Glomerular visceral epithelial cell (primary cell): ENCODE data around the gene DIDO1.

Source experiments
- DNase-seq: peaks from one replicate; pipeline ENCODE4 v3.0.0-alpha.2; 2016; ENCODE audit errors: extremely low spot score

The DIDO1 gene

GRCh38 chr20:62926229-62927127, at the start of gene DIDO1:
Gene DIDO1, minus strand, starts transcription at chr20:62926505.
- peak; percentile 91 for DNase-seq

GRCh38 chr20:62975251-62975760, 49.0 kb upstream of the DIDO1 start:
- DNase-seq, result no peak

DNA sequence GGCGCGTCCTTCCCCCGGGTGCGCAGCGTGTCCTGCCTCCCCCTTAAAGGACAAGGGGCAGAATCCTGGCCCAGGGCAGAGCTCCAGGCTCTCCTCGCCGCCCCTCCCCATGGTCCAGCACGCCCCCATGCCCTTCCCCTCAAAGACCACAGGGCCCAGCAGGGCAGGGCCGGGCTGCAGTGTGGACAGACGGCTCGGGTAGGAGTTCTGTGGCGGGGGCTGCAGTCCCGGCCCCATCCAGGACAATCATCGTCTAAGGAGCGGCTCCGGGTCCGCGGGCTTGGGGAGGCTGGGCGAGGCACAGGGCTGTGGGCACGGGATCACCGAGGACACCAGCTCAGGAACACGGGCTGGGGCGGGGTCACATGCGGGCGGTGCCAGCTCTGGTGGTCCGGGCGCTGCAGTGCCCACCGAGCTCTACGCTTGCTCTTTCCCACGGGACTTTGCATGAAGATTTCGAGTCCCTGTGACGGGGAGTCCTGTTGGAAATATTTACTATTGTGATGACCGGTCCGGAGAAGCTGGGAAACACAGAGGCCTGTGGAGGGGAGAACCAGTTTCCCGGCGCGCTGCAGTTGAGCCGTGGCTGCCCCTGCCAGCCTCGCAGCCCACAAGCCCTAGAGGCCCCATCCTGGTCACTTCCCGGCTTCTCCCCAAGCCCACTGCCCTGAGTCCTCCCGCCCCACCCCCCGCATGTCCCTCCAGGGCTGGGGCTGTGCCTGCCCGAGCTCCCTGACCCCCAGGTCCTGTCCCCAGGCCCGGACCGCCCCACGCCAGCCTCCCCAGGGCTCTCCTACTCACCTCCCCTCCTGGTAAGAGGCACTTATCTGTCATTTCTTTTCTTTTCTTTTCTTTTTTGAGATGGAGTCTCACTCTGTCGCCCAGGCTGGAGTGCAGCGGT, 46.8 kb upstream of the DIDO1 start:
- no peak for DNase-seq

DNA sequence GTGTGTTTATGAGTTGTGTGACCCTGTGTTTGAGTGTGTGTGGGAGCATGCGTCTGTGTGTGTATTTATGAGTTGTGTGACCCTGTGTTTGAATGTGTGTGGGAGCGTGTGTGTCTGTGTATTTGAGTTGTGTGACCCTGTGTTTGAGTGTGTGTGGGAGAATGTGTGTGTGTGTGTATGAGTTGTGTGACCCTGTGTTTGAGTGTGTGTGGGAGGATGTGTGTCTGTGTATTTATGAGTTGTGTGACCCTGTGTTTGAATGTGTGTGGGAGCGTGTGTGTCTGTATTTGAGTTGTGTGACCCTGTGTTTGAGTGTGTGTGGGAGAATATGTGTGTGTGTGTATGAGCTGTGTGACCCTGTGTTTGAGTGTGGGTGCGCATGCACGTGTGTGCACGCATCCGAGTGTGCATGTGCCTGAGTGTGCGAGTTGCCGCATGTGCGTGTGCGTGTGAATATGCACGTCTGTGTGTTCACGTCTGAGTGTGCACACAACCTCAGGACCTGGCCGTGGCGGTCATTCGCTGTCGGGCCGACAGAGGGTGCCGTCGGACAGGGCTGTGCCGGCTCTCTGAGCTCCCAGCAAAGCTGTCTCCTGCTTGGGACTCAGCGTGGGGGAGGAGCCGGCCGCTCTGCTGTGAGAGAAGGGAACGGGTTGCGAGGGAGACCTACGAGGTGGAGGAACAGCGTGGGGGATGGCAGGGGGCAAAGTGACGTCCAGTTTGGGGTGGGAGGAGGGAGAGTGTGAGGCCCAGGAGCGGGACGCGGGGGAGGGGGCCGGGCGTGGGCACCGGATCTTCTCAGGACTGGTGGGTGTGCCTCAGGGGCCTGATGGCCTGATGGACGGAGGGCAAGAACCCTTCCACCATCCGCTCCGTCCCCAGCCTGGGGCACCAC, 45.9 kb upstream of the DIDO1 start:
- peak; percentile 86 for DNase-seq

- DNase-seq, result no peak
These were observed 45.1 kb upstream of the DIDO1 start for GRCh38 chr20:62971211-62971949.

DNA sequence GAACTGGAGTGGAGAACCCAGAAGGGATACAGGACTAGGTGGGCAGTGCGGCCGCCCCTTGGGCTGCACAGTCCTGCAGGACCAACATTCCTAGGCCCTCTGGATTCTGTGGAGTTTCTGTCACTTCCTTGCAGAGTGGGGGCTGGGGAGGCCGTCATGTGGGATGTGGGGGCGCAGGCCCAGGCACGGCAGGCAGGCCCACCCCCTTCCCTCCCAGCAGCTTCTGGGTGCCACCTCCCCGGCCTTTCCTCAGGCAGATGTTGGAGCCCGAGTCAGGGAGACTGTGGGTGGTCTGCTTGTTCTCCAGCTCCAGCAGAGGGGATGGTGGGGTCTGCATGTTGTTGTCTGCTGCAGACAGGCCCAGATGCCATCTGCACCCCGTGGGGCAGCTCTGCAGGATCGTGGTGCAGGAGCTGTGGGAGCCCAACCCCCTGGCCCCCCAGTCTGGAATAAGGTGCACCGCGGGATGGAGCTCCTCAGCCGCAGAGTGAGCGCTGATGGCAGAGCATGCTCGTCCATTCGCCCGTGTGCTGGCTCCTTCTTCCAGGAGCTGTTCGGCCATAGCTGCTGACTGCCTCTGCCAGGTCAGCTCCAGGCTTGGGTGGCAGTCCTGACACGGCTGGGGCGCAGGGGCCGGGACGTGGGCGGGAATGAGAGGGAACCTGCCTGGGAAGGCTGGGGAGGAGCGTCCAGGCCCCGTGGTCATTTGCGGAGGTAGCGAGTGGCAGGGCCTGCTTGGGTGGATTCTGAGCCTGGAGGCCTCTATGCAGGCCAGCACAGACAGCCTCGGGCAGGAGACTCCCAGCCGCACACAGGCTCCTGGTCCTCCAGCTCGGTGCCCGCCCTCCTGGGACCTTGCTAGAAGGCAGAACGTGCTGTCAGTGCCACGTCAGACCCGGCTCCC, 44.3 kb upstream of the DIDO1 start:
- no peak for DNase-seq

- no peak for DNase-seq
These were observed 43.6 kb upstream of the DIDO1 start for GRCh38 chr20:62969939-62970306.

DNA sequence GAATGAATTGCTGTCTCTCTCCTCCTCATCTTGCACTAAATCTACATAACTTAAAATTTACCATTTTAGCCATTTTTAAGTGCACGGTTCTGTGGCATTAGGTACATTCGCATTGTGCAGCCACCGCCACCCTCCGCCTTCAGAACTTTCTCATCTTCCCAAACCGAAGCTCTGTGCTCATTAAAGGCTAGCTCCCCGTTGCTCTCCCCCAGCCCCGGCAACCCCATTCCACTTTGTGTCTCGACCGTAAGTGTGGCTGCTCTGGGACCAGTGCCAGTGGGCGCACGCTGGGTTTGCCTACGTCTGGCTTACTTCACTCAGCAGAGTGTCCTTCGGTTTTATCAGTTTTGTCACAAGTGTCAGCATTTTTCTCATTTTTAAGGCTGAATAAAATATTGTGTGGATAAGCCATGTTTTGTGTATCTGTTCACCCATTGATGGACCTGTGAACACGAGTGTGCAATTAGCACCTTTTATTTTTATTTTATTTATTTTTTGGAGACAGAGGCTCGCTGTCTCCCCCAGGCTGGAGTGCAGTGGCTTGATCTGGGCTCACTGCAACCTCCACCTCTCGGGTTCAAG, 43.0 kb upstream of the DIDO1 start:
- no peak for DNase-seq

DNA sequence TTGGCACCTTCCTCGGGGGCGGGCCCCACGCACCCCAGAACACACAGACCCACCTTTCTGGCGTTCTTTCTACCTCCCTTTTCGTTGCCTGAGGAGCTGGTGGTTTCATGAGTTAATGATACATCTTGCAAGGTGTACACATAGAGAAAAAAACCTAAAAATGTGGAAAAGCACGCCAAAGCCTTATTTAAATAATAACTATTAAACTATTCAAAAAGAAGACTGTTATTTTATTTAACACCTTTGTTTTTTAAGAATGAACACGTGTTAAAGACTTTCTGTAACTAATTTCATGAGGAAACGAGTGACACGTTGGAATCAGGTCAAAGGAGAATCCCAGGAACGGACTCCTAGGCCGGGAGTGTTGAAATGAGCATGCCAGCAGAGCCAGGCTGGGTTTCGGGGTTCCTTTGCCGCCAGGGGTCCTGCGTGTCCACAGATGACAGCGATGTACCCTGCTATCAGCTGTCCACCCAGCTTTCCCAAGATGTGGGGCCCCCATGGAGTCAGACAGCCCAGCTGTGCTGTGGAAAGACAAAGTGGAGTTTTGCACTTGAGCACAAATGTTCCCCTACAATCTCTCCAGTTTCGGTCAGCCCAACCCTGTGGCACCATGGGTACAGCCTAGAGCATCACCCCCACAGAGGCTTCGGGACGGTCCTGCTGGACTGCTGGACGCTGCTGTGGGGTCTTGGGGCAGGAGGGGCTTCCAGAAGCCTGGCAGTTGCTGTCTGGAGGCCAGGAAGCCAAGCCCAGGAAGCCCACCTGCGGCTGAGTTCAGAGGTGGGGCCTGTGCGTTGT, 42.3 kb upstream of the DIDO1 start:
- DNase-seq, result no peak

- no peak for DNase-seq
These were observed 41.5 kb upstream of the DIDO1 start for GRCh38 chr20:62967628-62968351.

GRCh38 chr20:62967149-62967501, 40.8 kb upstream of the DIDO1 start:
- no peak for DNase-seq

DNA sequence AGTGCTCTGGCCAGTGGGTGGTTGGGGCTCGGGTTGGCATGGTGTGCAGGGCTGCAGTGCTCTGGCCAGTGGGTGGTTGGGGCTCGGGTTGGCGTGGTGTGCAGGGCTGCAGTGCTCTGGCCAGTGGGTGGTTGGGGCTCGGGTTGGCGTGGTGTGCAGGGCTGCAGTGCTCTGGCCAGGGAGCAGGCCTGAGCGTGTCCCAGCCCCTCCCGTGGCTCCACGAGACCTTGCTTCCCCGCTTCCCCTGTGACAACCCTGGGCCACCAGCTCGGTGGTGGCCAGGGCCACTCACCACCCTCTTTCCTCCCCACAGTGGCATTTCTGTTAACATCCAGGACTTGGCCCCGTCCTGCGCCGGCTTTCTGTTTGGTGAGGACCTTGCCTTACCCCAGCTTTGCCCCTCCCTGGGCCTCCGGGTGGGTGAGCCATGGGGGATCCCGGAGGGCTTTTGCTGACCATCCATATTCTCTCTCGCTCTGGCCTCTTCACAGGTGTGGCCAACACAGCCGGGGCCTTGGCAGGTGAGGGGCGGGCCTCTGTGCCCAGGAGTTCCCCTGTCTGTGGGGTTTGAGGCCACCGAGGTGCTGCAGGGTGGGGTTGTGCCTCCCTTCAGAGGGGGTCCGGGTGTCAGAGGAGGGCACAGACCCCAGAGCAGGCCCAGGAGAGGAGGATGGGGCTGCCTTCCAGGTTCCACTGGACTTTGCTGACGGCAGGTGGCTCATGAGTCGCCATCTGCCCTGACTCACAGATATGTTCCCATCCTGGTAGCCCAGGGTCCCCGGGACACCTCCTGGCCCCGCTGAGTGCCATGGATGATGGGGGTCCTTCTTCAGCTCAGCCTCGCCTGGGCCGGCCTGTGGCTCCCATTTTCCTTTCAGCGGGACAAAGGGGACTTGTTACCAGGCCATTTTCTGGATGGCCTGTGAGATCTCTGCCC, 40.2 kb upstream of the DIDO1 start:
- no peak for DNase-seq

GRCh38 chr20:62965363-62965771, 39.1 kb upstream of the DIDO1 start:
- no peak for DNase-seq

- DNase-seq, result no peak
These were observed 38.4 kb upstream of the DIDO1 start for GRCh38 chr20:62964700-62965099.

DNA sequence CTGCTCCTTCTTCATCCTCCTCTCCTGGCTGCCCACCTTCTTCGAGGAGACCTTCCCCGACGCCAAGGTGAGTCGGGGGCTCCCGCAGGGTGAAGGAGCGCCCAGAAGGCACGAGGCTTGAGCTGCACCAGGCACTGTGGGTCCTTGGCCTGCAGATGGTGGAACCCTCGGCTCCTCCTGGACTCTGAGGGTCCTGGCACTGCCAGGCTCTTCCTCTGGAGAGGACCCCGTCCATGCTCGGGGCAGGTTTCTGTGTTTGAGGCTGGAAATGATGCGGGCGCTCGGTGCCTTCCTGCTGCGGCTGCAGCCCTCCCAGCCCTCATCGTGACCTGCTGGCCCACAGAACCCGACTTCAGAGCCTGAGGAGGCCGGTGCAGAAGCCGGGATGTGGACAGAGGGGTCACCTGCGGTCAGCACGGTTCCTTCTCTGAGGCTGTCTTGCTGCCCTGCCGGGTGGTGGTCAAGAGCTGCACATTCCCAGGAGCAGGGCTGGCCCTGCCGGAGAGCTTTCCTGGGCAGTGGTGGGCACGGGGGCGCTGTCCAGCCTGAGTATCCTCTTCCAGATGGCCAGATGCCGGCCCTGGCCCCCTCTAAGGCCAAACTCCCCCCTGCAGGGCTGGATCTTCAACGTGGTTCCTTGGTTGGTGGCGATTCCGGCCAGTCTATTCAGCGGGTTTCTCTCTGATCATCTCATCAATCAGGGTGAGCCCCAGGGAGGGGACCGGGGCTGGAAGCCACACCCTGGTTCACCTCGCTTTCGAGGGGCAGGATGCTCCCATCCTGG, 37.5 kb upstream of the DIDO1 start:
- DNase-seq, result no peak
